Keratinocyte (primary cell): ENCODE measurements around the gene HSPA4L. TPM values are rescaled to one million over a fixed set of nuclear protein-coding genes. Genes with fewer than 3 reads are reported as not detected.
A peak's percentile ranks its signal among the peaks of the same experiment; 100 is the strongest.

Experiments used
- DNase-seq: peaks from one replicate; pipeline ENCODE4 v3.0.0-alpha.2; 2011; ENCODE audit warnings: low read depth, missing footprints, low spot score
- FAIRE-seq: peaks from 2 replicates; lab custom pipeline; 2011; peaks lifted over from hg19 to GRCh38; lab: Jason Lieb, UNC
- H2AFZ ChIP-seq: 2 replicates; pipeline ENCODE4 v1.6.0; 2012; ENCODE audit warnings: low read length, control low read depth, inconsistent platforms; ENCODE audit not compliant: control insufficient read depth
- H3K27ac ChIP-seq: 2 replicates; pipeline ENCODE4 v1.5.1; 2011; ENCODE audit warnings: low read length; ENCODE audit not compliant: control insufficient read depth, insufficient read depth
- H3K27me3 ChIP-seq: 3 replicates; pipeline ENCODE4 v1.6.0; 2011; ENCODE audit warnings: low read length; ENCODE audit not compliant: control insufficient read depth, insufficient read depth; ENCODE audit errors: extremely low read depth
- H3K36me3 ChIP-seq, 2 experiments: 2 replicates in 1 of 2; 3 replicates in 1 of 2; pipeline ENCODE4 v1.5.1; 2011; ENCODE audit warnings: low read length in 2 of 2, mild to moderate bottlenecking in 1 of 2; ENCODE audit not compliant: control insufficient read depth in 2 of 2, insufficient read depth in 2 of 2; ENCODE audit errors: extremely low read depth in 1 of 2
- H3K4me1 ChIP-seq: 3 replicates; pipeline ENCODE4 v1.5.1; 2011; ENCODE audit warnings: low read length; ENCODE audit not compliant: control insufficient read depth, insufficient read depth; ENCODE audit errors: extremely low read depth
- H3K4me2 ChIP-seq: 3 replicates; pipeline ENCODE4 v1.6.0; 2011; ENCODE audit warnings: low read depth, low read length; ENCODE audit not compliant: control insufficient read depth, insufficient read depth; ENCODE audit errors: extremely low read depth
- H3K4me3 ChIP-seq, 3 experiments: fragments of 200-600 bp in 1 of 3; sonication (generic) in 1 of 3; 2 replicates in 2 of 3; 3 replicates in 1 of 3; pipeline ENCODE4 v1.5.1; 2011 to 2016; ENCODE audit warnings: low read length in 3 of 3, mild to moderate bottlenecking in 3 of 3, control low read depth in 2 of 3, inconsistent platforms in 1 of 3, low read depth in 1 of 3, mixed read lengths in 1 of 3, mixed run types in 1 of 3, moderate library complexity in 1 of 3; ENCODE audit not compliant: control insufficient read depth in 2 of 3, insufficient read depth in 2 of 3; ENCODE audit errors: extremely low read depth in 1 of 3
- H3K79me2 ChIP-seq: 2 replicates; pipeline ENCODE4 v1.6.0; 2012; ENCODE audit warnings: low read length; ENCODE audit not compliant: control insufficient read depth, insufficient read depth
- H3K9ac ChIP-seq: 3 replicates; pipeline ENCODE4 v1.6.0; 2011; ENCODE audit warnings: low read length; ENCODE audit not compliant: control insufficient read depth, insufficient read depth; ENCODE audit errors: extremely low read depth
- H3K9me1 ChIP-seq: 3 replicates; pipeline ENCODE4 v1.6.0; 2011; ENCODE audit warnings: low read length; ENCODE audit not compliant: control insufficient read depth, insufficient read depth; ENCODE audit errors: extremely low read depth
- H3K9me3 ChIP-seq: 2 replicates; pipeline ENCODE4 v1.5.1; 2012; ENCODE audit warnings: low read depth, low read length; ENCODE audit not compliant: control insufficient read depth
- H4K20me1 ChIP-seq: 3 replicates; pipeline ENCODE4 v1.6.0; 2011; ENCODE audit warnings: low read length; ENCODE audit not compliant: control insufficient read depth, insufficient read depth; ENCODE audit errors: extremely low read depth
- CTCF ChIP-seq, 3 experiments: IDR thresholded peaks in 1 of 3; conservative IDR thresholded peaks in 1 of 3; optimal IDR thresholded peaks in 1 of 3; 2 replicates in 2 of 3; 3 replicates in 1 of 3; pipeline versions ENCODE3 to v1.5.1; 2011; ENCODE audit warnings: low read length in 3 of 3, mild to moderate bottlenecking in 3 of 3, moderate library complexity in 2 of 3, control low read depth in 1 of 3, inconsistent platforms in 1 of 3; ENCODE audit not compliant: insufficient read depth in 2 of 3; ENCODE audit errors: extremely low read depth in 1 of 3
- EZH2 ChIP-seq: IDR thresholded peaks from one replicate; pipeline ENCODE4 v1.6.1; 2012; ENCODE audit warnings: inconsistent platforms, mild to moderate bottlenecking, low read length, moderate library complexity
- dilution Hi-C: fragments of 300-500 bp; cut with MboI; formaldehyde crosslinking; loops from one replicate; pipeline ENCODE4 v1.7.0; 2020; ENCODE audit warnings: low sequenced_read_pairs; ENCODE audit not compliant: extremely low pct_ligation_motif_present
- polyA minus RNA-seq, 3 experiments: library from RNA; depleted of rRNA, polyadenylated mRNA; stranded (reverse); fragments of >200 nt; gene quantifications; 1 replicate in 1 of 3; 2 replicates in 1 of 3; 3 replicates in 1 of 3; pipeline ENCODE4 v1.2.3, GENCODE V29; 2011
- polyA plus RNA-seq, 5 experiments: library from polyadenylated mRNA; depleted of rRNA in 3 of 5; stranded (reverse) in 3 of 5; stranded (forward) in 1 of 5; unstranded in 1 of 5; fragments of >200 nt; gene quantifications; 1 replicate in 1 of 5; 2 replicates in 3 of 5; 3 replicates in 1 of 5; pipeline versions ENCODE4 v1.2.1 to v1.2.3, GENCODE V29; 2011 to 2012; ENCODE audit warnings: missing spikeins in 2 of 5, low read depth in 1 of 5, low replicate concordance in 1 of 5

HSPA4L gene
- polyA plus RNA-seq, result 14.3 to 25.4 TPM (median 18.2 TPM) in 3 replicates
- polyA plus RNA-seq (2011; ENCODE audit: low read depth), result 39.0 TPM
- polyA plus RNA-seq (2011; cell fraction: cytosol; rRNA removed), result 10.9 and 21.8 TPM in 2 replicates
- polyA plus RNA-seq (2011; cell fraction: nucleus; rRNA removed), result 23.4 and 28.9 TPM in 2 replicates
- 23.1 and 31.4 TPM in 2 replicates for polyA plus RNA-seq (2012; ENCODE audit: low replicate concordance)
- 10.3 to 36.0 TPM (median 33.6 TPM) in 3 replicates for polyA minus RNA-seq
- polyA minus RNA-seq (2011; cell fraction: cytosol; rRNA and poly(A)+ RNA removed), result 18.2 TPM
- 32.9 and 52.7 TPM in 2 replicates for polyA minus RNA-seq (2011; cell fraction: nucleus; rRNA and poly(A)+ RNA removed)

GRCh38 chr4:127782275-127783025 is at the start of gene HSPA4L:
Gene HSPA4L (plus strand): TSS chr4:127782322. CDS start chr4:127782551, 229 bp downstream.
- H3K36me3 ChIP-seq, result no peaks in the 10 kb centered on the region
- TF ChIP-seq CTCF (optimal IDR thresholded peaks at IDR 0.05 in 1 of 3, IDR thresholded peaks at IDR 0.05 in 1 of 3, conservative IDR thresholded peaks at IDR 0.05 in 1 of 3; ENCODE audit: extremely low read depth in 1 of 3, insufficient read depth in 2 of 3, low read length in 3 of 3), result peak in 2 of 3 experiments; percentile 19 to 51
- TF ChIP-seq EZH2, result no peak
- peak within 1 kb of the TSS; percentile 99 for H3K9ac ChIP-seq
- H2AFZ ChIP-seq, result peak within 1 kb of the TSS; percentile 89
- no peaks in the 10 kb centered on the region for H3K27me3 ChIP-seq
- dilution Hi-C loops, result no loop called here
- H3K4me2 ChIP-seq, result peak within 1 kb of the TSS; percentile 95
- H3K4me3 ChIP-seq, result peak within 1 kb of the TSS; percentile 55 to 98 (median 93)
- H3K79me2 ChIP-seq, result peaks cover 34% of the 10 kb centered on the region
- no peaks in the 10 kb centered on the region for H3K4me1 ChIP-seq
- no peaks in the 10 kb centered on the region for H3K9me3 ChIP-seq
- no peaks in the 10 kb centered on the region for H4K20me1 ChIP-seq
- DNase-seq (no peak), FAIRE-seq (no peak)
- no peaks in the 10 kb centered on the region for H3K9me1 ChIP-seq
- H3K27ac ChIP-seq, result peak within 1 kb of the TSS; percentile 99

GRCh38 chr4:127732623-127733328 is 49.3 kb upstream of the HSPA4L start:
- DNase-seq (no peak), FAIRE-seq (no peak)
- no peak for TF ChIP-seq EZH2
- TF ChIP-seq CTCF (optimal IDR thresholded peaks at IDR 0.05 in 1 of 3, IDR thresholded peaks at IDR 0.05 in 1 of 3, conservative IDR thresholded peaks at IDR 0.05 in 1 of 3; ENCODE audit: extremely low read depth in 1 of 3, insufficient read depth in 2 of 3, low read length in 3 of 3), result peak in 2 of 3 experiments; percentile 23 to 53
- Histone ChIP-seq H2AFZ (no peak overlapping the region), H3K4me3 (no peak overlapping the region), H3K79me2 (no peaks in the 10 kb centered on the region), H3K27me3 (no peaks in the 10 kb centered on the region), H3K36me3 (no peaks in the 10 kb centered on the region), H3K4me2 (no peak overlapping the region), H3K9me1 (no peaks in the 10 kb centered on the region), H3K9me3 (no peaks in the 10 kb centered on the region), H4K20me1 (no peaks in the 10 kb centered on the region), H3K4me1 (no peaks in the 10 kb centered on the region), H3K9ac (no peak overlapping the region), H3K27ac (no peak overlapping the region)
- dilution Hi-C loops, result no loop called here
